PC-9 (cell line): ENCODE data around the gene PLA2G4D.

ENCODE experiments used
- EZH2 ChIP-seq: fragments of 200-600 bp; sonication (generic); IDR thresholded peaks from 2 replicates; pipeline ENCODE4 v1.8.0; 2017; ENCODE audit warnings: antibody characterized with exemption, low read depth
- TF ChIP-seq, protein P1 (sequence below): fragments of 200-600 bp; sonication (generic); conservative IDR thresholded peaks from 2 replicates; pipeline ENCODE4 v1.6.1; 2017; ENCODE audit warnings: mixed run types, antibody characterized with exemption, mild to moderate bottlenecking, moderate library complexity

DNA sequence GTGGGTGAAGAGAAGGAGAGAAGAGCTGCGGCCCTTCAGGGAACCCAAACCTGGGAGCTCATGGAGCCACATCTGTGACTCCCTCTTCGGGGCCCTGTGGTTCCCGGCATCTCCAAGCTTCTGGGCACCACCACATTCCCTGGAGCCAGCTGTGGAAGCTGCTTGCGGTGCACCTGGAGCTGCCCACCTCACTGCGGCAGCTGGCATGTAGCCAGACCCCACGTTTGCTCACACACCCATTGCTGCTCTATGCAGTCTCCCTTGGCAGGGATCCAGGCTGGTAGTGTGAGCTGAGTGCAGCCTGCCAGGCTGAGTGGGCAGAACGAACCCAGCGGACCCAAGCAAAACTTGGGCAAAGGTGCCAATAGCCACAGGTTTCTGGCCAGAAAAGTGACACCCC lies 56.7 kb downstream of the PLA2G4D start:
- TF ChIP-seq, protein P1, sequence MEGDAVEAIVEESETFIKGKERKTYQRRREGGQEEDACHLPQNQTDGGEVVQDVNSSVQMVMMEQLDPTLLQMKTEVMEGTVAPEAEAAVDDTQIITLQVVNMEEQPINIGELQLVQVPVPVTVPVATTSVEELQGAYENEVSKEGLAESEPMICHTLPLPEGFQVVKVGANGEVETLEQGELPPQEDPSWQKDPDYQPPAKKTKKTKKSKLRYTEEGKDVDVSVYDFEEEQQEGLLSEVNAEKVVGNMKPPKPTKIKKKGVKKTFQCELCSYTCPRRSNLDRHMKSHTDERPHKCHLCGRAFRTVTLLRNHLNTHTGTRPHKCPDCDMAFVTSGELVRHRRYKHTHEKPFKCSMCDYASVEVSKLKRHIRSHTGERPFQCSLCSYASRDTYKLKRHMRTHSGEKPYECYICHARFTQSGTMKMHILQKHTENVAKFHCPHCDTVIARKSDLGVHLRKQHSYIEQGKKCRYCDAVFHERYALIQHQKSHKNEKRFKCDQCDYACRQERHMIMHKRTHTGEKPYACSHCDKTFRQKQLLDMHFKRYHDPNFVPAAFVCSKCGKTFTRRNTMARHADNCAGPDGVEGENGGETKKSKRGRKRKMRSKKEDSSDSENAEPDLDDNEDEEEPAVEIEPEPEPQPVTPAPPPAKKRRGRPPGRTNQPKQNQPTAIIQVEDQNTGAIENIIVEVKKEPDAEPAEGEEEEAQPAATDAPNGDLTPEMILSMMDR: no peak
- no peak for TF ChIP-seq EZH2
